ENCODE measurements around the gene RGS7.
"Not testable (repeated sequence)": the region's sequence is repeated elsewhere in the genome, so short reads cannot be mapped to it uniquely, and the experiment has no call there.

RGS7 gene

GRCh38 chr1:240906477-240906876 is 450.5 kb downstream of the RGS7 start:
- Histone ChIP-seq H2AFZ (ENCODE audit: low read length) (no peak overlapping the region), H3K4me3 (ENCODE audit: low read length, poor library complexity, severe bottlenecking) (no peak overlapping the region), H3K36me3 (ENCODE audit: insufficient read depth, low read length) (no peaks in the 10 kb centered on the region), H3K9me3 (ENCODE audit: insufficient read depth, low read depth, low read length) (no peaks in the 10 kb centered on the region), H3K4me1 (ENCODE audit: insufficient read depth, low read length, poor library complexity, severe bottlenecking) (no peaks in the 10 kb centered on the region), H4K20me1 (ENCODE audit: insufficient read depth, low read length, poor library complexity, severe bottlenecking) (no peaks in the 10 kb centered on the region), H3K9ac (ENCODE audit: low read depth, low read length, poor library complexity, severe bottlenecking) (no peak overlapping the region), H3K79me2 (ENCODE audit: insufficient read depth, low read length) (no peaks in the 10 kb centered on the region), H3K4me2 (ENCODE audit: low read depth, low read length, poor library complexity, severe bottlenecking) (no peak overlapping the region), H3F3A (ENCODE audit: low read depth) (no peaks in the 10 kb centered on the region), H3K27me3 (ENCODE audit: insufficient read depth, low read length, poor library complexity, severe bottlenecking) (no peaks in the 10 kb centered on the region), H3K9me2 (replicated peaks; ENCODE audit: low read depth, low read length) (no peaks in the 10 kb centered on the region; the same call in 1 of the 2 replicates)
- no peak for TF ChIP-seq EZH2phosphoT487 (IDR thresholded peaks at IDR 0.05; ENCODE audit: borderline replicate concordance)
- no peak for TF ChIP-seq CTCF (conservative IDR thresholded peaks at IDR 0.05; ENCODE audit: low read length)

- Histone ChIP-seq H3F3A (ENCODE audit: low read depth) (no peaks in the 10 kb centered on the region), H3K4me1 (ENCODE audit: insufficient read depth, low read length, poor library complexity, severe bottlenecking) (no peaks in the 10 kb centered on the region), H3K79me2 (ENCODE audit: insufficient read depth, low read length) (no peaks in the 10 kb centered on the region), H2AFZ (ENCODE audit: low read length) (no peak overlapping the region), H3K9me3 (ENCODE audit: insufficient read depth, low read depth, low read length) (no peaks in the 10 kb centered on the region), H3K9ac (ENCODE audit: low read depth, low read length, poor library complexity, severe bottlenecking) (no peak overlapping the region), H3K4me3 (ENCODE audit: low read length, poor library complexity, severe bottlenecking) (no peak overlapping the region), H3K27me3 (ENCODE audit: insufficient read depth, low read length, poor library complexity, severe bottlenecking) (no peaks in the 10 kb centered on the region), H4K20me1 (ENCODE audit: insufficient read depth, low read length, poor library complexity, severe bottlenecking) (no peaks in the 10 kb centered on the region), H3K36me3 (ENCODE audit: insufficient read depth, low read length) (no peaks in the 10 kb centered on the region), H3K9me2 (replicated peaks; ENCODE audit: low read depth, low read length) (no peaks in the 10 kb centered on the region; the same call in 1 of the 2 replicates), H3K4me2 (ENCODE audit: low read depth, low read length, poor library complexity, severe bottlenecking) (no peak overlapping the region)
- TF ChIP-seq EZH2phosphoT487 (IDR thresholded peaks at IDR 0.05; ENCODE audit: borderline replicate concordance) (no peak), CTCF (conservative IDR thresholded peaks at IDR 0.05; ENCODE audit: low read length) (no peak)
Measured at GRCh38 chr1:240905225-240905765, 451.7 kb downstream of the RGS7 start.

- H3K9me2 ChIP-seq (replicated peaks; ENCODE audit: low read depth, low read length); H3K4me3 ChIP-seq (ENCODE audit: low read length, poor library complexity, severe bottlenecking); H3F3A ChIP-seq (ENCODE audit: low read depth); H3K4me2 ChIP-seq (ENCODE audit: low read depth, low read length, poor library complexity, severe bottlenecking); H3K27me3 ChIP-seq (ENCODE audit: insufficient read depth, low read length, poor library complexity, severe bottlenecking); H3K36me3 ChIP-seq (ENCODE audit: insufficient read depth, low read length); H3K9ac ChIP-seq (ENCODE audit: low read depth, low read length, poor library complexity, severe bottlenecking); H3K9me3 ChIP-seq (ENCODE audit: insufficient read depth, low read depth, low read length); H4K20me1 ChIP-seq (ENCODE audit: insufficient read depth, low read length, poor library complexity, severe bottlenecking); H3K4me1 ChIP-seq (ENCODE audit: insufficient read depth, low read length, poor library complexity, severe bottlenecking); H2AFZ ChIP-seq (ENCODE audit: low read length); H3K79me2 ChIP-seq (ENCODE audit: insufficient read depth, low read length): not testable (repeated sequence)
Measured at GRCh38 chr1:240895424-240895823, 461.6 kb downstream of the RGS7 start.

GRCh38 chr1:240888787-240889048 is 468.3 kb downstream of the RGS7 start:
- H2AFZ ChIP-seq (ENCODE audit: low read length): no peak overlapping the region
- H3K9me3 ChIP-seq (ENCODE audit: insufficient read depth, low read depth, low read length): no peaks in the 10 kb centered on the region
- no peaks in the 10 kb centered on the region for H3K9me2 ChIP-seq (replicated peaks; ENCODE audit: low read depth, low read length)
- H3F3A ChIP-seq (ENCODE audit: low read depth): no peaks in the 10 kb centered on the region
- H3K4me3 ChIP-seq (ENCODE audit: low read length, poor library complexity, severe bottlenecking): no peak overlapping the region
- no peaks in the 10 kb centered on the region for H4K20me1 ChIP-seq (ENCODE audit: insufficient read depth, low read length, poor library complexity, severe bottlenecking)
- no peak for TF ChIP-seq CTCF (conservative IDR thresholded peaks at IDR 0.05; ENCODE audit: low read length)
- TF ChIP-seq EZH2phosphoT487 (IDR thresholded peaks at IDR 0.05; ENCODE audit: borderline replicate concordance): no peak
- H3K79me2 ChIP-seq (ENCODE audit: insufficient read depth, low read length): no peaks in the 10 kb centered on the region
- H3K4me2 ChIP-seq (ENCODE audit: low read depth, low read length, poor library complexity, severe bottlenecking): no peak overlapping the region
- H3K36me3 ChIP-seq (ENCODE audit: insufficient read depth, low read length): no peaks in the 10 kb centered on the region
- H3K27me3 ChIP-seq (ENCODE audit: insufficient read depth, low read length, poor library complexity, severe bottlenecking): no peaks in the 10 kb centered on the region
- H3K9ac ChIP-seq (ENCODE audit: low read depth, low read length, poor library complexity, severe bottlenecking): no peak overlapping the region
- H3K4me1 ChIP-seq (ENCODE audit: insufficient read depth, low read length, poor library complexity, severe bottlenecking): no peaks in the 10 kb centered on the region
